SU-DHL-6 (cell line): ENCODE results near the gene SGCD.

Experiments
- H2AFZ ChIP-seq: fragments of 200-600 bp; sonication (generic); 2 replicates; pipeline ENCODE4 v1.6.1; 2014; ENCODE audit warnings: low read depth, mild to moderate bottlenecking, moderate library complexity, mixed read lengths, antibody characterized with exemption, low read length; ENCODE audit not compliant: severe bottlenecking
- H3F3A ChIP-seq: fragments of 200-600 bp; shearing (Covaris generic); 2 replicates; pipeline ENCODE4 v1.6.0; 2016; ENCODE audit warnings: antibody characterized with exemption, mild to moderate bottlenecking; ENCODE audit not compliant: insufficient read depth
- H3K27ac ChIP-seq: fragments of 200-600 bp; sonication (generic); 2 replicates; pipeline ENCODE4 v1.5.1; 2016; ENCODE audit warnings: low read depth, mild to moderate bottlenecking, low read length, moderate library complexity, mixed read lengths
- H3K27me3 ChIP-seq: fragments of 200-600 bp; sonication (generic), shearing (Covaris generic); 2 replicates; pipeline ENCODE4 v1.6.0; 2014; ENCODE audit warnings: mild to moderate bottlenecking, low read length
- H3K36me3 ChIP-seq: fragments of 200-600 bp; sonication (generic); 2 replicates; pipeline ENCODE4 v1.6.1; 2014; ENCODE audit warnings: mild to moderate bottlenecking, low read length, mixed read lengths
- H3K4me2 ChIP-seq: fragments of 300-600, 200-600 bp; shearing (Covaris generic), sonication (generic); 2 replicates; pipeline ENCODE4 v1.6.0; 2014; ENCODE audit warnings: low read length, low read depth, mild to moderate bottlenecking; ENCODE audit not compliant: poor library complexity, severe bottlenecking
- H3K4me3 ChIP-seq: fragments of 200-600 bp; sonication (generic); 2 replicates; pipeline ENCODE4 v1.5.1; 2014; ENCODE audit warnings: antibody characterized with exemption, low read length, mild to moderate bottlenecking, mixed read lengths; ENCODE audit not compliant: insufficient read depth, poor library complexity, severe bottlenecking
- H3K79me2 ChIP-seq: fragments of 200-600 bp; sonication (generic); 2 replicates; pipeline ENCODE4 v1.6.1; 2014; ENCODE audit warnings: mild to moderate bottlenecking, low read length, moderate library complexity; ENCODE audit not compliant: insufficient read depth
- H3K9ac ChIP-seq: fragments of 200-600 bp; sonication (generic); 2 replicates; pipeline ENCODE4 v1.7.0; 2014; ENCODE audit warnings: mild to moderate bottlenecking, low read length
- H3K9me2 ChIP-seq: fragments of 200-600 bp; sonication (generic); replicated peaks from 2 replicates; pipeline ENCODE4 v1.6.1; 2014; ENCODE audit warnings: low read length; ENCODE audit not compliant: insufficient read depth
- H3K9me3 ChIP-seq: fragments of 200-600 bp; sonication (generic); 2 replicates; pipeline ENCODE4 v1.6.1; 2014; ENCODE audit warnings: low read length, mixed read lengths; ENCODE audit not compliant: insufficient read depth
- H4K20me1 ChIP-seq: fragments of 200-600 bp; sonication (generic); 2 replicates; pipeline ENCODE4 v1.6.1; 2014; ENCODE audit warnings: low read depth, mild to moderate bottlenecking, antibody characterized with exemption, low read length, moderate library complexity, mixed read lengths
- CTCF ChIP-seq: fragments of 200-600 bp; sonication (generic); IDR thresholded peaks from one replicate; pipeline ENCODE4 v1.5.1; 2017; ENCODE audit warnings: antibody characterized with exemption, mild to moderate bottlenecking, low read length, moderate library complexity; ENCODE audit not compliant: insufficient read depth, poor library complexity, severe bottlenecking
- EZH2phosphoT487 ChIP-seq: fragments of 200-600 bp; sonication (generic), shearing (Covaris generic); conservative IDR thresholded peaks from 2 replicates; pipeline ENCODE4 v1.6.1; 2018; ENCODE audit warnings: mild to moderate bottlenecking, antibody characterized with exemption, low read length, moderate library complexity, mixed read lengths

The SGCD gene

DNA sequence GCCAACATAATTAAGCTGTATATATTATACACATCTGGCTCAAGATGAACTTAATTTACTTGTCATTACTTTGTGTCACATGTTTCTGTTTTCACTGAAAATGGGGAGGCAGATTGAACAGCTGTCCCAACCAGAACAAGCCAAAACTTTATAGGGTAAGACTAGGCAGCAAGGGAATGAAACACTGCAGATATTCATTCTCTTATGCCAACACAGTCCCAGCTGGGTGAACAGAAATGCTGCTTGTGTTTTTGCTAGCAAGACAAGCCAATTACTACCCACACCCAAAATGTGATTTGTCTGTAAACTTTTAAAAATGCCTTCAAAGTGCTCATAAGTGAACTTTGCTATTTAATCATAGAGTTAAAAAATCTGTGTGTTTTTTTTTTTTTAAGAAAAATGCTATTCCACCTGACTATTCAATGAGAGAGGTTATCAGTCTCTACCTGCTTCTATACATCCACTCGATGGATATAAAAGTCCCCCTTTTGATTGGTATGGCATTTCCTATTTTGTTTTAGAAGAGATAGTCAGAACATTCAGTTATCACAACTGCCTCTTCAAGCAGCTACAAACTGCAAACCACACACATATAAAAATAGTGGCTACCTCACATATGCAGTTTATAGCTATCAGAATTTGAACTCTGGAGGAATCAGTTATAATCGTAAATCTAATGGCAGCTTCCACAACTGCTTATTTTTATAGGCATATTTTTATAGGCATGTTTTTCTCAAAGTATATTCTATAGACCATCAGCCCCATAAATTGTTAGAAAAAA, 431.2 kb downstream of the SGCD start:
- Histone ChIP-seq H3K4me3 (no peak overlapping the region), H3K4me2 (no peak overlapping the region), H3K9me2 (no peaks in the 10 kb centered on the region)

DNA sequence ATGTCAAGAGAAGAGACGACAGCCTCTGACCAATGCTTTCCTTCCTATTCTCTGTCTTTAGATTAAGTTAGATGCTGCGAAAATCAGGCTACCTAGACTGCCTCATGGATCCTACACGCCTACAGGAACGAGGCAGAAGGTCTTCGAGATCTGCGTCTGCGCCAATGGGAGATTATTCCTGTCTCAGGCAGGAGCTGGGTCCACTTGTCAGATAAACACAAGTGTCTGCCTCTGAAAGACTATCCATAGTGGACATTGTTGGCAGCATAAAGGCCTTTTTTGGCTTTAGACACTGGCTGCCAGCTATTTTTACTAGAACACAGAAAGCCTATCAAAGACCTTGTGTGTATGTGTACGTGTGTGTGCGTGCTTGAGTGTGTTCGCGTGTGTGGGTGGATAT, 432.2 kb downstream of the SGCD start:
- no peaks in the 10 kb centered on the region for H3F3A ChIP-seq
- no peak overlapping the region for H3K4me3 ChIP-seq
- TF ChIP-seq CTCF (no peak), EZH2phosphoT487 (no peak)
- H3K27ac ChIP-seq: no peak overlapping the region
- no peak overlapping the region for H2AFZ ChIP-seq
- H3K4me2 ChIP-seq: no peak overlapping the region
- H3K9me2 ChIP-seq: no peaks in the 10 kb centered on the region
- H4K20me1 ChIP-seq: no peaks in the 10 kb centered on the region
- no peaks in the 10 kb centered on the region for H3K36me3 ChIP-seq
- no peak overlapping the region for H3K9ac ChIP-seq
- no peaks in the 10 kb centered on the region for H3K9me3 ChIP-seq
- no peaks in the 10 kb centered on the region for H3K27me3 ChIP-seq
- no peaks in the 10 kb centered on the region for H3K79me2 ChIP-seq

More for the DNA sequence above, 431.2 kb downstream of the SGCD start:
- Histone ChIP-seq H3K79me2 (no peaks in the 10 kb centered on the region), H3K9ac (no peak overlapping the region), H3K27ac (no peak overlapping the region), H4K20me1 (no peaks in the 10 kb centered on the region), H3K27me3 (no peaks in the 10 kb centered on the region), H3F3A (no peaks in the 10 kb centered on the region), H3K9me3 (no peaks in the 10 kb centered on the region), H2AFZ (no peak overlapping the region), H3K36me3 (no peaks in the 10 kb centered on the region)
- no peak for TF ChIP-seq EZH2phosphoT487
- no peak for TF ChIP-seq CTCF

DNA sequence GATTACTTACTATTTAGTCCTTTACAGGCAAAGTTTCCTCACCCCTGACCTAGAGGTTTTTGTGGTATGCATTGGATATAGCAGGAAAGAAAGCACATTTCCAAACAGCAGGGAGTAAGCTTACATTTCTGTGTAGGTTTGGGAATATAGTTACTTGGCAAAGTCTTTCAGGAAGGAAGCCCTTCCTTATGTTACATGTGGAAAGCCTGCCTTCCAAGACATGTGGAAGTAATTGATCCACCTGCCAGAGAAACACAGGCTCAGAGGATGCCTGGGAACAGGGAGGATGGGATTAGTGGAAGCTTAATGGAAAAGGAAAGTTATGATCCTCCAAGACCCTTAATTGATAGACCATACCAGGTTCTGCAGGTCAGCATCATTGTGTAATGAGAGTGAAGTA, 435.8 kb downstream of the SGCD start:
- H2AFZ ChIP-seq: no peak overlapping the region
- no peaks in the 10 kb centered on the region for H4K20me1 ChIP-seq
- no peak for TF ChIP-seq EZH2phosphoT487
- TF ChIP-seq CTCF: no peak
- H3K36me3 ChIP-seq: no peaks in the 10 kb centered on the region
- H3K9me3 ChIP-seq: no peaks in the 10 kb centered on the region
- no peak overlapping the region for H3K27ac ChIP-seq
- H3K4me2 ChIP-seq: no peak overlapping the region
- H3K27me3 ChIP-seq: no peaks in the 10 kb centered on the region
- H3K79me2 ChIP-seq: no peaks in the 10 kb centered on the region
- H3K9ac ChIP-seq: no peak overlapping the region
- no peaks in the 10 kb centered on the region for H3K9me2 ChIP-seq
- H3F3A ChIP-seq: no peaks in the 10 kb centered on the region
- H3K4me3 ChIP-seq: no peak overlapping the region
